ENCODE results near the gene CAMTA2. TPM values are rescaled to one million over a fixed set of nuclear protein-coding genes. Genes with fewer than 3 reads are reported as not detected.

The CAMTA2 gene
- total RNA-seq, 1 experiment from 2014 or later, result 9.5 TPM

- no peak overlapping the region for H3K9ac ChIP-seq (ENCODE audit: low read length)
- no peaks in the 10 kb centered on the region for H3K9me2 ChIP-seq (replicated peaks; ENCODE audit: insufficient read depth, low read length)
- no peak overlapping the region for H3K4me2 ChIP-seq (ENCODE audit: low read depth, low read length, poor library complexity, severe bottlenecking)
- no peak for DNase-seq
- H3K4me3 ChIP-seq (ENCODE audit: low read length), result no peak overlapping the region
- H3K27me3 ChIP-seq (ENCODE audit: low read length), result no peaks in the 10 kb centered on the region
- no peaks in the 10 kb centered on the region for H3K79me2 ChIP-seq (ENCODE audit: low read length)
- peaks cover 11% of the 10 kb centered on the region for H3K4me1 ChIP-seq (ENCODE audit: low read length)
- H3K36me3 ChIP-seq (ENCODE audit: insufficient read depth, low read length), result peaks cover 7% of the 10 kb centered on the region
- H3K27ac ChIP-seq (ENCODE audit: low read length), result no peak overlapping the region
- no peaks in the 10 kb centered on the region for H4K20me1 ChIP-seq (ENCODE audit: insufficient read depth, low read depth, low read length)
- no peak overlapping the region for H2AFZ ChIP-seq (ENCODE audit: low read length)
- H3K9me3 ChIP-seq (ENCODE audit: low read length), result no peaks in the 10 kb centered on the region
These were observed 24.5 kb upstream of the CAMTA2 start for GRCh38 chr17:5011928-5012327.

- Histone ChIP-seq H3K4me2 (ENCODE audit: low read depth, low read length, poor library complexity, severe bottlenecking) (no peak overlapping the region), H3K27me3 (ENCODE audit: low read length) (no peaks in the 10 kb centered on the region), H3K9me3 (ENCODE audit: low read length) (no peaks in the 10 kb centered on the region), H4K20me1 (ENCODE audit: insufficient read depth, low read depth, low read length) (no peaks in the 10 kb centered on the region), H3K9ac (ENCODE audit: low read length) (no peak overlapping the region), H3K4me3 (ENCODE audit: low read length) (no peak overlapping the region), H3K4me1 (ENCODE audit: low read length) (peaks cover 12% of the 10 kb centered on the region), H3K27ac (ENCODE audit: low read length) (no peak overlapping the region), H2AFZ (ENCODE audit: low read length) (no peak overlapping the region), H3K9me2 (replicated peaks; ENCODE audit: insufficient read depth, low read length) (no peaks in the 10 kb centered on the region), H3K36me3 (ENCODE audit: insufficient read depth, low read length) (peaks cover 12% of the 10 kb centered on the region), H3K79me2 (ENCODE audit: low read length) (peaks cover 16% of the 10 kb centered on the region)
- no peak for DNase-seq
These were observed 15.9 kb upstream of the CAMTA2 start for GRCh38 chr17:5003214-5003867.

GRCh38 chr17:5002121-5002788, 14.8 kb upstream of the CAMTA2 start:
- Histone ChIP-seq H3K4me1 (ENCODE audit: low read length) (peaks cover 13% of the 10 kb centered on the region), H3K4me2 (ENCODE audit: low read depth, low read length, poor library complexity, severe bottlenecking) (no peak overlapping the region), H3K9me2 (replicated peaks; ENCODE audit: insufficient read depth, low read length) (no peaks in the 10 kb centered on the region)

GRCh38 chr17:5000237-5000639, 12.8 kb upstream of the CAMTA2 start:
- Histone ChIP-seq H3K9ac (ENCODE audit: low read length) (no peak overlapping the region), H3K27ac (ENCODE audit: low read length) (no peak overlapping the region), H3K79me2 (ENCODE audit: low read length) (peaks cover 21% of the 10 kb centered on the region), H3K9me3 (ENCODE audit: low read length) (no peaks in the 10 kb centered on the region), H3K4me2 (ENCODE audit: low read depth, low read length, poor library complexity, severe bottlenecking) (no peak overlapping the region), H3K4me3 (ENCODE audit: low read length) (no peak overlapping the region), H3K36me3 (ENCODE audit: insufficient read depth, low read length) (peaks cover 7% of the 10 kb centered on the region; the same call in 1 of the 2 replicates), H3K4me1 (ENCODE audit: low read length) (peaks cover 18% of the 10 kb centered on the region), H3K27me3 (ENCODE audit: low read length) (no peaks in the 10 kb centered on the region), H2AFZ (ENCODE audit: low read length) (no peak overlapping the region), H4K20me1 (ENCODE audit: insufficient read depth, low read depth, low read length) (no peaks in the 10 kb centered on the region), H3K9me2 (replicated peaks; ENCODE audit: insufficient read depth, low read length) (no peaks in the 10 kb centered on the region)
- no peak for DNase-seq

More at GRCh38 chr17:5002121-5002788, 14.8 kb upstream of the CAMTA2 start:
- Histone ChIP-seq H4K20me1 (ENCODE audit: insufficient read depth, low read depth, low read length) (no peaks in the 10 kb centered on the region), H3K27ac (ENCODE audit: low read length) (no peak overlapping the region), H2AFZ (ENCODE audit: low read length) (no peak overlapping the region), H3K4me3 (ENCODE audit: low read length) (no peak overlapping the region), H3K9ac (ENCODE audit: low read length) (no peak overlapping the region), H3K9me3 (ENCODE audit: low read length) (no peaks in the 10 kb centered on the region), H3K36me3 (ENCODE audit: insufficient read depth, low read length) (peaks cover 7% of the 10 kb centered on the region; the same call in 1 of the 2 replicates), H3K27me3 (ENCODE audit: low read length) (no peaks in the 10 kb centered on the region), H3K79me2 (ENCODE audit: low read length) (peaks cover 21% of the 10 kb centered on the region)
- no peak for DNase-seq

- no peaks in the 10 kb centered on the region for H3K9me3 ChIP-seq (ENCODE audit: low read length)
- DNase-seq, result no peak
- H3K4me1 ChIP-seq (ENCODE audit: low read length), result peaks cover 18% of the 10 kb centered on the region
- peak overlapping the region; percentile 37; the same call in 1 of the 2 replicates for H3K27ac ChIP-seq (ENCODE audit: low read length)
- no peaks in the 10 kb centered on the region for H4K20me1 ChIP-seq (ENCODE audit: insufficient read depth, low read depth, low read length)
- H3K9ac ChIP-seq (ENCODE audit: low read length), result peak overlapping the region; percentile 92
- H3K36me3 ChIP-seq (ENCODE audit: insufficient read depth, low read length), result peaks cover 7% of the 10 kb centered on the region; the same call in 1 of the 2 replicates
- no peaks in the 10 kb centered on the region for H3K27me3 ChIP-seq (ENCODE audit: low read length)
- peaks cover 21% of the 10 kb centered on the region for H3K79me2 ChIP-seq (ENCODE audit: low read length)
- no peaks in the 10 kb centered on the region for H3K9me2 ChIP-seq (replicated peaks; ENCODE audit: insufficient read depth, low read length)
- no peak overlapping the region for H2AFZ ChIP-seq (ENCODE audit: low read length)
- peak overlapping the region; percentile 78 for H3K4me3 ChIP-seq (ENCODE audit: low read length)
- H3K4me2 ChIP-seq (ENCODE audit: low read depth, low read length, poor library complexity, severe bottlenecking), result peak overlapping the region; percentile 86
These were observed 12.1 kb upstream of the CAMTA2 start for GRCh38 chr17:4999430-5000093.

GRCh38 chr17:4998732-4999429, 11.4 kb upstream of the CAMTA2 start:
- H3K9ac ChIP-seq (ENCODE audit: low read length), result peak overlapping the region; percentile 92
- no peak overlapping the region for H2AFZ ChIP-seq (ENCODE audit: low read length)
- H4K20me1 ChIP-seq (ENCODE audit: insufficient read depth, low read depth, low read length), result no peaks in the 10 kb centered on the region
- 0 out of 2 replicates have a peak, but pooled peaks cover 3% of the 10 kb centered on the region for H3K36me3 ChIP-seq (ENCODE audit: insufficient read depth, low read length)
- DNase-seq, result peak; percentile 54
- no peaks in the 10 kb centered on the region for H3K9me3 ChIP-seq (ENCODE audit: low read length)
- peak overlapping the region; percentile 37 for H3K27ac ChIP-seq (ENCODE audit: low read length)
- no peaks in the 10 kb centered on the region for H3K9me2 ChIP-seq (replicated peaks; ENCODE audit: insufficient read depth, low read length)
- H3K27me3 ChIP-seq (ENCODE audit: low read length), result no peaks in the 10 kb centered on the region
- H3K4me1 ChIP-seq (ENCODE audit: low read length), result peaks cover 18% of the 10 kb centered on the region
- H3K79me2 ChIP-seq (ENCODE audit: low read length), result peaks cover 21% of the 10 kb centered on the region
- H3K4me3 ChIP-seq (ENCODE audit: low read length), result peak overlapping the region; percentile 78
- peak overlapping the region; percentile 86 for H3K4me2 ChIP-seq (ENCODE audit: low read depth, low read length, poor library complexity, severe bottlenecking)

GRCh38 chr17:4998027-4998731, 10.7 kb upstream of the CAMTA2 start:
- H2AFZ ChIP-seq (ENCODE audit: low read length), result 0 out of 2 replicates have a peak overlapping the region, but pooled peaks have one; percentile 57
- no peaks in the 10 kb centered on the region for H3K9me2 ChIP-seq (replicated peaks; ENCODE audit: insufficient read depth, low read length)
- no peaks in the 10 kb centered on the region for H4K20me1 ChIP-seq (ENCODE audit: insufficient read depth, low read depth, low read length)
- peak overlapping the region; percentile 86 for H3K4me2 ChIP-seq (ENCODE audit: low read depth, low read length, poor library complexity, severe bottlenecking)
- H3K4me1 ChIP-seq (ENCODE audit: low read length), result peaks cover 18% of the 10 kb centered on the region
- H3K36me3 ChIP-seq (ENCODE audit: insufficient read depth, low read length), result 0 out of 2 replicates have a peak, but pooled peaks cover 2% of the 10 kb centered on the region
- no peaks in the 10 kb centered on the region for H3K9me3 ChIP-seq (ENCODE audit: low read length)
- H3K27ac ChIP-seq (ENCODE audit: low read length), result peak overlapping the region; percentile 37
- H3K27me3 ChIP-seq (ENCODE audit: low read length), result no peaks in the 10 kb centered on the region
- no peak for DNase-seq
- H3K4me3 ChIP-seq (ENCODE audit: low read length), result peak overlapping the region; percentile 78
- H3K9ac ChIP-seq (ENCODE audit: low read length), result peak overlapping the region; percentile 92
- H3K79me2 ChIP-seq (ENCODE audit: low read length), result peaks cover 21% of the 10 kb centered on the region

Measured in Karpas-422 (cell line).